T-helper 22 cell (primary cell): ENCODE data around the gene ZNF157.
"Not testable (repeated sequence)": the region's sequence is repeated elsewhere in the genome, so short reads cannot be mapped to it uniquely, and the experiment has no call there.

Experiments used
- DNase-seq: peaks from one replicate; pipeline ENCODE4 v3.0.0-alpha.2; 2020; ENCODE audit warnings: low read depth

ZNF157 gene

DNA sequence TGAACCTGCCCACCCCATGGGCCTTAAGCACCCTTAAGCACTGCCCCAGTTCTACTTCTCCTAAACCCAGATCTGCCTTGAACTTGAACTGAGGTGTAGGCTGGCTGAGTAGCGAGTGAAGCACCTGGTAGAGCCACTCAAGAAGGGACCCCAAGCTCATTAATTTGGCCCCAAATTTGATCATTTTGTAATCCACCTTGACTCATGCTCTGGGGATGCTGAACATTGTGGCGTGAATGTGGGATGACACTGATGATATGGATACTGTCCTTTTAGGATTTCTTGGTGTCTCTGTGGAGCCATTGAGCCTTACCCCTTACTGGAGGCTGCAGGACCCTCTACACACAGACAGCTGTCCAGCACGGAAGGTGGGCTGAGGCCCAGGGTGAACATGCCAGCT is at the start of gene ZNF157:
TSS of gene ZNF157 (plus strand) at position 301 of the 400 bp plus-strand sequence. CDS start at position 392, 91 bp downstream.
- no peak for DNase-seq

DNA sequence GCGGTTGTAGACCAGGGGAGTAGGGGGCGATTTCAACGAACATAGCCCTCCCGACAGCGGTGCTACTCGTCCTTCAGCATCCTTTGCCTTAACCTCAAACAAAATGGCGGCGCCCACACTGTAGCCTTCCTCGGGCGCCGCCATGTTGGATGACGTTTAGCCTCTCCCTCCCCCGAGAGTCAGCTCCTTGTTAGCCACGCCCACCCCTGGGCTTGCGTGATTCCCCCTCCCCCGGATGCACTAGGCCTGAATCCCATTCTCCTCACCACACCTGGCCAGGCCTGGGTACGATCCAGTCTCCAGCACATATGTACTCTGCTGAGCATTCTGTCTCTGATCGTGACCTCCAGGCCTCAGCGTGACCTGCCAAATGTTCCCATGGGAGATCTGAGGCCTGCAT is 49.0 kb upstream of the ZNF157 start:
- no peak for DNase-seq

DNA sequence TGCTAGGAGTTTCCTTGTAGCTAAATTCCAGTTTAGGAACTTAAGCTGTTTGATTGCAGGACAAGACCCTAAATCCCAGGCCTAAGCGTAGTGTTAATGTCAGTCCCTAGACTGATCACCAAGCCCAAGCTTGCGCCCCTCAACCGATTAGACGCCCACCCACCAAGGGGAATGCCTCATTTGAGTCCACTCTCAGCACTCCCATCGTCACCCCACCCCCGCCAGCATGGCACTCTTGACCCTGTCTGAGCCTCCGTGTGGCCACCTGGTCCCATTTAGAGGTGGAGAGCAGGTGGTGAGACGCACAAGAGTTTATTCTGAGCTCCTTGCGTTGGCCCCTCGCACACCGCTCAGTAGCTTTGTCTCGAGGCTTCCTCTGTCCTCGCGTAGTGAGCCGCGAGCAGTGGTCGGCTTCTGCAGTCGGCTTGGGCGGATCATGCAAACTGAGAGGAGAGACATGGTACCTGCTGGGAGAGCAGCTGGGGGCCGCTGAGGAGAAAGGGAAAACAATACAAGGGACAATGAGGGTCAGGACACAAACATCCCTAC is 48.5 kb upstream of the ZNF157 start:
- DNase-seq: no peak

DNA sequence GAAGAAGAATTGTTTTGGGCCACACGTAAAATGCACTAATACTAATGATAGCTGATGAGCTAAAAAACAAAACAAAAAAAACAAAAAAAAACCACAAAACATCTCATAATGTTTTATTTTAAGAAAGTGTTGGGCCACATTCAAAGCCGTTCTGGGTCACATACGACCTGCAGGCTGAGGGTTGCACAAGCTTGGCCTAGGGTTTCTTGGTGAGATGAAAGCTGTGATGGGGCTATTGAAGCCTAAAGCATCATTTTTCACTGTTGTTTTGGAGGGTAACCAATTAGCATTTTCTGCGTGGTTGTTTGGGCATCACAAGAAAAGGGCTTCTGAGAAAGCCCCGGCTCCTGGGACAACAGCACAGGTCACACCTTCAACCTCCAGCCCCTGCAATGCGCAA is 42.5 kb upstream of the ZNF157 start:
- DNase-seq: no peak

DNA sequence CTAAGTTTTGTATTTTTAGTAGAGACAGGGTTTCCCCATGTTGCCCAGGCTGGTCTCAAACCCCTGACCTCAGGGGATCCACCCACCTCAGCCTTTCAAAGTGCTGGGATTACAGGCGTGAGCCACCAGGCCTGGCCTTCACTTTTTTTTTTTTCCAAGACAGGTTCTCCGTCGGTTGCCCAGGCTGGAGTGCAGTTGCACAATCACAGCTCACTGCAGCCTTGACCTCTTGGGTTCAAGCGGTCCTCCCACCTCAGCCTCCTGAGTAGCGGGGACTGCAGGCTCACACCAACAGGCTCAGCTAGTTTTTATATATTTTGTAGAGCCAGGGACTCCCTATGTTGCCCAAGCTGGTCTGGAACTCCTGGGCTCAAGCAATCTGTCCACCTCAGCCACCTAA is 37.6 kb upstream of the ZNF157 start:
- not testable (repeated sequence) for DNase-seq

DNA sequence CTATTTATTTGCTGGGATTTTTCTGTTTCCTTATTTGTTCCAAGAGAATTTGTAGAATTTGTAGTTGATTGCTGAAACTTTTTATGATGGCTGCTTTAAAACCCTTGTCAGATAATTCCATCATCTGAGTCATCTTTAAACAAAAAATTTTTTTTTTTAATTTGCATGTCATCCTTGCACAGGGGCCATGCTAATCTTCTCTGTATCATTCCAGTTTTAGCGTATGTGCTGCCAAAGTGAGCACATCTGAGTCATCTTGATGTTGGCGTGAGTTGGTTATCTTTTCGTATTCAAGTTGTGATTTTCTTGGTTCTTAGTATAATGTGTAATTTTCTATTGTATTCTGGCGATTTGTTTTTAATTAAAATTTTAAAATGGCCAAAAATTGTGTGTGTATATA is 18.7 kb upstream of the ZNF157 start:
- DNase-seq: no peak

DNA sequence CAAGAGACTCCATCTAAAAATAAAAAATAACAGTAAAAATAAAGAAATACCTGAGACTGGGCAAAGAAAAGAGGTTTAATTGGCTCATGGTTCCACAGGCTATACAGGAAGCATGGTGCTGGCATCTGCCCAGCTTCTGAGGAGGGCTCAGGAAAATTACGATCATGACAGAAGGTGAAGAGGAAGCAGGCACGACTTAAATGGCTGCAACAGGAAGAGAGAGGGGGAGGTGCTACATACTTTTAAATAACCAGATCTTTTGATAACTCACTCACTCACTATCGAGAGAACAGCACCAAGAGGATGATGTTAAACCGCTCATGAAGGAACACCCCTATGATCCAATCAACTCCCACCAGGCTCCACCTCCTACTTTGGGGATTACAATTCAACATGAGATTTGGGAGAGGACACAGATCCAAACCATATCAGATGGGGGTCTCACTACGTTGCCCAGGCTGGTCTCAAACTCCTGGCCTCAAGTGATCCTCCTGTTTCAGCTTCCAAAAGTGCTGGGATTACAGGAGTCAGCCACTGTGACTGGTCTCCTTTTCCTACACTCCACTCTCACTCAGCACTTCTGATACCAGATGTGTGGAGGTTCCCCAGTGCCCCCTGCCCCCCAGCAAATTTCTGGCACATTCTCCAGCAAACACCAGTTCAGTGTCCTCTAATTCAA is 11.9 kb upstream of the ZNF157 start:
- peak; percentile 3 for DNase-seq

DNA sequence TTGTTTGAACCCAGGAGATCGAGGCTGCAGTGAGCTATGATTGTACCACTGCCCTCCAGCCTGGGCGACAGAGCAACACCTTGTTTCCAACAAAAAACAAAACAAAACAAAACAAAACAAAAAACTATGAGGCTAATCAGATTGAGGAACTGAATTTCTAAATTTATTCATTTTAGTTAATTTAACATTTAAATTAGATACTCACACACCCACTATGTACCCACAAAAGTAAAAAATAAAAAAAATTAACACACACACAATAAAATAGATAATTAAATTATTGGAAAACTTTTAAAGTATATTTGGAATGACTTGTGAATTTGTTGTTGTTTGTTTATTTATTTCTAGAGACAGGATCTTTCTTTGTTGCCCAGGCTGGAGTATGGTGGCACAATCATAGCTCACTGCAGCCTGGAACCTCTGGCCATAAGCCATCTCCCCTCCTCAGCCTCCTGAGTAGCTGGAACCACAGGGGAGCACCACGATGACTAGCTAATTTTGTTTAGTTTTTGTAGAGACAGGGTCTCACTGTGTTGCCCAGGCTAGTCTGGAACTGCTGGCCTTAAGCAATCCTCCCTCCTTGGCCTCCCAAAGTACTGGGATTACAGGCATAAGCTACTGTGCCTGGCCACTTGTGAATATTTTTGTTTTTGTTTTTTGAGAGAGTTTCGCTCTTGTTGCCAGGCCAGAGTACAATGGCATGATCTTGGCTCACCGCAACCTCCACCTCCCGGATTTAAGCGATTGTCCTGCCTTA is 9.8 kb upstream of the ZNF157 start:
- no peak for DNase-seq

DNA sequence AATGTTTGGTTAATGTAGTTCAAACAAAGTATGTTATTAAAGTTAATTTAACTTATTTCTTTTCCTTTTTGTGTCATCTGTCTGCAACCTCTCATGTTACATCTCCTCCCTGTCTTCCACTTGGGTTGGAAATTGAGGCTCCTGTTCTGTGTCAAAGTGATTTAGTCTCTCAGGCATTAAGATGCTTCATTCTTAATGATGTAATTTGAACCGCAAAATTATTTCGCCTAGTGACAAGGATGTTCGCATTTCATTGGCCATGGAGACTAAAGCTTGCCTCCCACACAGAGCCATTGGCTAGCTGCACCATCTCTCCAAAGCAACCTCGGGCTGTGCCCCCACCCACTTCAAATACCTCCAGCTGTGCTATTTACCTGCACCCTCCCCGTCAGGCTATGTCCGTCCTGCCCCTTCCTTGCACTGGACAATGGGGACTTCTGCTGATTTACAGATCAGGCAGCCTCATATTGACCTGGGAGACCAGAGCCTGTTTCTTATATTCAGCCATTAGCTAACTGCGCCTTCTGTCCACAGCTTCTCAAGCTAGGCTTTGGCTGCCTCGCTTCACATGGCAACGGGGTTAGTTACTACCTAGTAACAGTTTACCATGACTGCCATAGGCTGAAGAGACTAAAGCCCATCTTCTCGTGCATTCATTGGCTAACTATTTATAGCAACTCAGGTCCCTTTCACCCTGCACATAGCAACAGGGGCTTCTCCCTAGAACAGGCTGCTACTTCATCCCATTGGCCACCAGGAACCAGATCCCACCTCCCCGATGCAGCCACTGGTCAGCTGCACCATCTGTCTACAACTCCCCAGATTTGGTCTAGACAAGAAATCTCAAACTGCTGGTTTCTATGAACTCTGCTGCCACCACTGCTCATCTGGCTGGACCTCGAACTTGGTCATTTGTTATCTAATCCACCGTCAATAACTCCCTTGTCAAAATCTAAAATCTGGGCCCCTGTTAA is 8.6 kb upstream of the ZNF157 start:
- DNase-seq: peak; percentile 36

DNA sequence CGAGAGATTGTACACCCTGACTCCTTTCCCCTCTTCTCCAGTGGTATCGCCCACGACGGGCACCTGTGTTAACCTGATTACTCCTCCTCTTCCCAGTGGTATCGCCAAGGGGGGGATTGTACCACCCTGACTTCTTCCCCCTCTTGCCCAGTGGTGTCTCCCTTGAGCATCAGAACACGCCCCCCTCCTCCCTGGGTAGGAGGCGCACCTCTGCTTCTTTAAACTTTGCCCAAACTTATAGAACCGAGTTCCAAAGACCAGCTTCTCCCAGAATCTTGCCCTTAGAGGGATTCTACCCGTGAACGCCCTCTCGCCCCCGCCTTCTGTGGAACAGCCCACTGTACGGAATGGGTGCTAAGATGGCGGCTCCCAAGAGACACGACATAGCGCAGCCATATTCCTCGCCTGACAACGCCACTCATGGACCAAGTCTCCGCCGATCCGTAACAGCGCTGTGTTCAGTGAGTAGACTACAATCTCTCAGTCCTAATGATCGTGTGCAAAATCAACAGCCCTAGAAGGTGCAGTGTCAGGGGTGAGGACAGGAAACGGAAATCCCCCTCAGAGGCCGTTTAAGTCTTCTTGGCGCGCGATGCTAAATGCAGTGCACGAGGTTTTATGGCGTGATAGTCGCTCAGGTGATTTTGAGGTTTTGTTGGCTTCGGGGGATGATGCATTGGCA is 4.2 kb upstream of the ZNF157 start:
- peak; percentile 54 for DNase-seq

DNA sequence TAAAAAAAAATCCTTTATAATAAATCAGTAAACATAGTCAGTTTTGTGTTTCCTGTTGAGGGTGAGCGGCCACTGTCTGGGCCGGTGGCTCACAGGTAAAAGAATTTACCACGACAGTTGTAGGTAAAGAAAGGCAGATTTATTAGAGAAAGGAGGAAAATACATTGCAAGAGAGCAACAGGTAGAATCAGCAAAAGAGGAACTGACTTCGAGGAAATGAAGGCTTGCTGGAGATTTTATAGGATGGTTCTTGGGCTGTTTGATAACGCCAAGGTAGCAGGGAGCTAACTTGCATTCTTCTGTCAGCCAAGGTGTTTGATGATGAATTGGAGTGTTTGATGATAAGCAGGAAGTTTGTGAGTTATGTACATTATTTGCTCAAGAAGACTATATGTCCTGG is 2.8 kb downstream of the ZNF157 start:
- no peak for DNase-seq

DNA sequence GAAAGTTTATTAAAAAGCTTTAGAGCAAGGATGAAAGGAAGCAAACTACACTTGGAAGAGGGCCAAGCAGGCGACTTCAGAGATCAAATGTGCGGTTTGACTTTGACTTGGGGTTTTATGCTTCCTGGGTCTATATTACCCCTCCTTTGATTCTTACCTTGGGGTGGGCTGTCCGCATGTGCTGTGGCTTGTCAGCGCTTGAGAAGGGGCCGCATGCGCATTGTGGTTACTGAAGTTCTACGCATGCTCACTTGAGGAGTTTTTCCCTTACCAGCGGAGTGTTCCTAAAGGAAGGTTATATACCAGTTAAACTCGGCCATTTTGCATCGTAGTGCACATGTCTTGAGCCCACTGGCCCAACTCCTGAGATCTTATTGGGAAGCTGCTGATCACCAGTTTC is 9.9 kb downstream of the ZNF157 start:
- peak; percentile 70 for DNase-seq

DNA sequence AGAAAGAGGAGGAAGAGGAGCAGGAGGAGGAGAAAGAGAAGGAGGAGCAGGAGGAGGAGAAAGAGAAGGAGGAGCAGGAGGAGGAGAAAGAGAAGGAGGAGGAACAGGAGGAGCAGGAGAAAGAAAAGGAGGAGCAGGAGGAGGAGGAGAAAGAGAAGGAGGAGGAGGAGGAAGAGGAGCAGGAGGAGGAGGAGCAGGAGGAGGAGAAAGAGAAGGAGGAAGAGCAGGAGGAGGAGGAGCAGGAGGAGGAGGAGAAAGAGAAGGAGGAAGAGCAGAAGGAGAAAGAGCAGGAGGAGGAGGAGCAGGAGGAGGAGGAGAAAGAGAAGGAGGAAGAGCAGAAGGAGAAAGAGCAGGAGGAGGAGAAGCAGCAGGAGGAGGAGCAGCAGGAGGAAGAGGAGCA is 10.5 kb downstream of the ZNF157 start:
- DNase-seq: not testable (repeated sequence)

DNA sequence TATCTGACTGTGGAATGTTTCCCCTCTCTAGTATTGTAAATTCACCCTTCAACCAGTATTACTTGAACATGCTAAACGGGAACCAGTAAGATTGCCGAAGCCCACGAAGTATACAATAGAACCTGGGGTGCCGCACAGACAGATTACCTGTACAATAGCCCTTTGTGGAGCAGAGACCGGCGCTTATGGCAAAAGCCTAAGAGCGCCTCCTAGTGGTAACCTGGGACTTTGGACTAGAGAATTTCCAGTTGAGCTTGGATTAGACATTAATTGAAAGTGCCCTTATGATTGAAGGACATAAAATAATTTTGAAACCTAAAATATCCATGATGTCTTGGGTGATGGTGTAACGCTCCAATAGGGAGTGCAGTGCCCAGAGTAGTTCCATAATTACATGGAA is 14.1 kb downstream of the ZNF157 start:
- DNase-seq: peak; percentile 46

DNA sequence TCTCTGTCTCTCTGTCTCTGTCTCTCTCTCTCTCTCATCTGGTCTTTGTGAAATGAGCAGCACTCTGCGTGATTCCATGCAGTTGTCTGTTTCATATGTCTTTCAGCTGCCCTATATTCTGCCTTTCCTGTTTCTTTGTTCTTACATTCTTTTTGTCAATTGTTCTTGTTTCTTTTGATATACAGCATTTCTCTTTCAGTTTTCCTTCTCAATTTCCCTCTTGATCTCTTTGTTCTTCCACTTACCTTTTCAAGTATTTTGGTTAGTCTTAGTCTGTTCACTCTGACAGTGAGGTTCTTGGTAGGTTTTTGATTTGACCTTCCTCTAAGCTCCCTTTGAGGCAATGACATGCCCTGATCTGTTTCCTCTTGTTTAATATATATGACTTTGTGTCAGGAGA is 20.4 kb downstream of the ZNF157 start:
- no peak for DNase-seq

DNA sequence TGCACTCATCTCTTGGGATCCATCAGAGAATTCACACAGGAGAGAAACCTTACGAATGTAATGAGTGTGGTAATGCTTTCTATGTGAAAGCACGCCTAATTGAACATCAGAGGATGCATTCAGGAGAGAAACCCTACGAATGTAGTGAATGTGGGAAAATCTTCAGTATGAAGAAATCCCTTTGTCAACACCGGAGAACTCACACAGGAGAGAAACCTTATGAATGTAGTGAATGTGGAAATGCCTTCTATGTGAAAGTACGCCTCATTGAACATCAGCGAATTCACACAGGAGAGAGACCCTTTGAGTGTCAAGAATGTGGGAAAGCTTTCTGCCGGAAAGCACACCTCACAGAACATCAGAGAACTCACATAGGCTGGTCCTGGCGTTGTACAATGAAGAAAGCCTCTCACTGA is 42.8 kb downstream of the ZNF157 start:
- no peak for DNase-seq

DNA sequence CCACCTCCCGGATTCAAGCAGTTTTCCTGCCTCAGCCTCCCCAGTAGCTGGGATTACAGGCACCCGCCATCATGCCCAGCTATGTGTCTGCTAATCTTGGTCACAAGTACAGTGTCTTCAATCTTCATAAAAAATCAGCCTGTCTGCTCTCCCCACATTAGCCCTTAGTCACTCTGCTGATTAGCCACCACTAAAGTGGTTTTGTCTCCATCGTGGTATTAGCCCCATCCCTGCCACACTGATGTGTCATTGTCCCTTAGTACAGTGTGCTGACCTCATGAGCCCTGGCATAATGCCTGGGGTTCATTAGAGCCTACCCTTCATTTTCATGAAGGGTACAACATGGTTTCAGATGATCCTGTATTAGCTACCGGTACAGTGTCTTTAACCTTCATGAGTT is 49.9 kb downstream of the ZNF157 start:
- DNase-seq: no peak

DNA sequence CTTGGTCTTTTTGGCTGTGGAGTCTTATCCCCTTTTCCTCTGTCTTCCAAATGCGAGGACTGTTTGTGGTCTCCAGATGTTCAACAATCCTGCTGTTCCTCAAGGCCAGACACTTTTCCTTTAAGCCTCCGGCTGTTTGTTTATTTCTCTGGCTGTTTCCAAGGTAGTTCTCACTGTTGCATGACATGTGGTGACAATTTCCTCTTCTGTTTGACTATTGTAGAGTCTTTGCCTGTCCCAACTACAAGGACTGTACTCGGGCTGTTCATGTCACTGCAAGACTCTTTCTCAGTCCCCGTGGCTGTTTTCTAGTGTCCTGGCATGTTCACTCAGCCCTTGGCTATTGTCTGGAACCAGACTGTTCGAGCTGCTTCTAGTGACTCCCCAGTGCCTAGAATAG is 50.6 kb downstream of the ZNF157 start:
- DNase-seq: no peak

DNA sequence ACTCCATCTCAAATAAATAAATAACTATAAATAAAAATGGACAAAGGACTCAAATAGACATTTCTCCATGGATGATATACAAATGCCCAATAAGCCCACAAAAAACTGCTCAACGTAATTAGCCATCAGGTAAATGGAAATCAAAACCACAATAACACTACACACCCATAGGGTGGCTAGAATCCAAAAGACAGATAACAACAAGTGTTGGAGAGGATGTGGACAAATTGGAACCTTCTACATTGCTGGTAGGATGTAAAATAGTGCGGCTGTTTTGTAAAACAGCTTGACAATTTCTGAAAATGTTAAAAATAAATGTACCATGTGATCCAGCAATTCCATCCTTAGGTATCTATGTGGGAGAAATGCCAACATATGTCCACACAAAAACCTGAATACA is 52.1 kb downstream of the ZNF157 start:
- no peak for DNase-seq

DNA sequence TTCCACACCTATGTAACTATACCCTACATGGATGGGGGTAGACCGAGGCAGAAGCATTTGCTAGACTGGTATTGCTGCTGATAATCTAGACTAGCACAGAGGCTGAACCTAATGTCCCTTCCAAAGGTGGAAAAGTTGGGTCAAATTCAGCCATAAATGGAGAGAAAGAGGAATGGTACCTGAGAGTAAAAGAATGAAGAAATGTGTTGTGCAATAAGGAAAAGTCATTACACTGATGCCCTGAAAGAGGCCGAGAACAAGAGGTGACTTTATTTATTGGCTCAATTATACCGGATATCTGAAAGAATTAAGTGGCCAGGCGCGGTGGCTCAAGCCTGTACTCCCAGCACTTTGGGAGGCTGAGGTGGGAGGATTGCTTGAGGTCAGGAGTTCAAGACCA is 60.5 kb downstream of the ZNF157 start:
- DNase-seq: no peak

DNA sequence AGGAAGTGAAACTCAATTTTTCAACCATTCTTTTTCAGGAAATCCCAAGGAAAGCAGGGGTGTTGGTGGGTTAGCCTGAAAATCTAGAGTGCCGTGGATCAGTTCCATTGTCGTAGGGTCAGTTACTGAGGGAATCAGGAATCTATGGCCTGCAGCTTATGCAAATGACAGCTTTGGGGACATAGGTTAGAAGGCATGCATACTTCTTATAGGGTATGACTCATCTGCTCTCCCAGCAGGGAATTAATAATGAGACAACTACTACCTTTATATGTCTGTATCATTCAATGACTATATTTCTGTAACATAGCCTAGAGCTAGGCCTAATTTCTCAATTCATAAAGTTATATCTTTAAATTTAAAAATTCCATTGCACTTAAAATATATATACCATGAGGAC is 76.1 kb downstream of the ZNF157 start:
- no peak for DNase-seq

DNA sequence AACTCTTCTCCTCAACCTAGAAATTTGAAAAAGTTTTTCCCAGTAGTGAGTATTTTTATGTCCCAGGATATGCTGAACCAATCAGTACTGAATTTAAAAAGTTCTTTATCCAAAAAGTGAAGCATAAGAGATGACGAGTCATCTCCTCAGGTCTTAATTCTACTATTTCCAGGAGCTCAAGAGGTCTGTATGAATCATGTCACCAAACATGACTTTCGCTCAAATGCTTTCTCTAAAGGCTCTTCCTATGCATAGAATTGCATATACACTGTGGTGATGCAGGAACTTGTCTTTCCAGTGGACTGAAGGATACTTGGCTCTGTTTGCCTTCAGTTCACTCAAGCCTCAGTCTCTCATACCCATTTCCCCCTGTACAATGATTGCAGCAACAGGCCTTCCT is 76.6 kb downstream of the ZNF157 start:
- no peak for DNase-seq
